Glutamatergic neuron (in vitro differentiated cells): ENCODE results near the gene DUSP6. TPM values are rescaled to one million over a fixed set of nuclear protein-coding genes. Genes with fewer than 3 reads are reported as not detected.

ENCODE experiments used
- DNase-seq: peaks from one replicate; pipeline ENCODE4 v3.0.0; 2022
- H3K27ac Mint-ChIP-seq: one replicate; pipeline ENCODE4 v1.8.0; 2020; ENCODE audit warnings: mild to moderate bottlenecking, mixed read lengths, inconsistent platforms; ENCODE audit not compliant: unreplicated experiment
- H3K27me3 Mint-ChIP-seq: one replicate; pipeline ENCODE4 v1.8.0; 2020; ENCODE audit warnings: mild to moderate bottlenecking, moderate library complexity, mixed read lengths, inconsistent platforms; ENCODE audit not compliant: unreplicated experiment
- H3K36me3 Mint-ChIP-seq: one replicate; pipeline ENCODE4 v1.8.0; 2020; ENCODE audit warnings: mild to moderate bottlenecking, mixed read lengths, inconsistent platforms; ENCODE audit not compliant: unreplicated experiment
- H3K4me1 Mint-ChIP-seq: one replicate; pipeline ENCODE4 v1.8.0; 2020; ENCODE audit warnings: mild to moderate bottlenecking, low read depth, mixed read lengths, inconsistent platforms; ENCODE audit not compliant: unreplicated experiment
- H3K4me3 Mint-ChIP-seq: one replicate; pipeline ENCODE4 v1.8.0; 2020; ENCODE audit warnings: mild to moderate bottlenecking, mixed read lengths, inconsistent platforms; ENCODE audit not compliant: unreplicated experiment
- H3K9me3 Mint-ChIP-seq: one replicate; pipeline ENCODE4 v1.8.0; 2020; ENCODE audit warnings: mild to moderate bottlenecking, moderate library complexity, mixed read lengths, inconsistent platforms; ENCODE audit not compliant: unreplicated experiment
- CTCF ChIP-seq: fragments of 200-600 bp; sonication (generic); IDR thresholded peaks from one replicate; pipeline ENCODE4 v1.5.0; 2021; ENCODE audit not compliant: partially characterized antibody, unreplicated experiment
- long read RNA-seq: library from polyadenylated mRNA; unstranded; transcript quantifications from one replicate; pipeline ENCODE4 v2.0.0, GENCODE V29; 2020; ENCODE audit not compliant: unreplicated experiment
- total RNA-seq: library from RNA; stranded (reverse); fragmentation: NEBNext Ultra II Directional; extraction: Animal tissue kit (Norgen Biotek cat#: 25700); gene quantifications from one replicate; pipeline ENCODE4 v1.2.1, GENCODE V29; 2021; ENCODE audit not compliant: unreplicated experiment

The DUSP6 gene
- total RNA-seq, result 4.2 TPM
- long read RNA-seq, full-length matches to known transcripts, result 1 of 2 reads
- long read RNA-seq, partial matches to known transcripts, result 0 of 2 reads
- long read RNA-seq, other reads (novel, unspliced or antisense), result 1 of 2 reads

- peaks cover 44% of the 10 kb centered on the region for H3K4me1 Mint-ChIP-seq
- H3K27me3 Mint-ChIP-seq, result peaks cover 20% of the 10 kb centered on the region
- no peak for TF ChIP-seq CTCF
- peaks cover 22% of the 10 kb centered on the region for H3K9me3 Mint-ChIP-seq
- peak within 1 kb of the TSS; percentile 96 for H3K4me3 Mint-ChIP-seq
- no peaks in the 10 kb centered on the region for H3K36me3 Mint-ChIP-seq
- DNase-seq, result peak; percentile 90
- peak within 1 kb of the TSS; percentile 95 for H3K27ac Mint-ChIP-seq
These were observed at the start of gene DUSP6 for GRCh38 chr12:89352492-89353187. TSS of gene DUSP6 (minus strand) at chr12:89352501. CDS start at chr12:89352039, 462 bp downstream.

- peaks cover 4% of the 10 kb centered on the region for H3K36me3 Mint-ChIP-seq
- no peaks in the 10 kb centered on the region for H3K4me1 Mint-ChIP-seq
- no peaks in the 10 kb centered on the region for H3K9me3 Mint-ChIP-seq
- no peaks in the 10 kb centered on the region for H3K27me3 Mint-ChIP-seq
- TF ChIP-seq CTCF, result no peak
- DNase-seq, result no peak
- H3K27ac Mint-ChIP-seq, result no peak overlapping the region
- no peak overlapping the region for H3K4me3 Mint-ChIP-seq
These were observed 49.2 kb upstream of the DUSP6 start for GRCh38 chr12:89401433-89402058.

GRCh38 chr12:89400415-89400814 lies 48.1 kb upstream of the DUSP6 start:
- no peak overlapping the region for H3K27ac Mint-ChIP-seq
- peaks cover 4% of the 10 kb centered on the region for H3K36me3 Mint-ChIP-seq
- TF ChIP-seq CTCF, result no peak
- H3K4me3 Mint-ChIP-seq, result no peak overlapping the region
- H3K4me1 Mint-ChIP-seq, result no peaks in the 10 kb centered on the region
- no peaks in the 10 kb centered on the region for H3K9me3 Mint-ChIP-seq
- H3K27me3 Mint-ChIP-seq, result no peaks in the 10 kb centered on the region
- no peak for DNase-seq

GRCh38 chr12:89395712-89396111 lies 43.4 kb upstream of the DUSP6 start:
- no peaks in the 10 kb centered on the region for H3K4me1 Mint-ChIP-seq
- no peak for DNase-seq
- no peak overlapping the region for H3K4me3 Mint-ChIP-seq
- TF ChIP-seq CTCF, result no peak
- peaks cover 2% of the 10 kb centered on the region for H3K9me3 Mint-ChIP-seq
- H3K27me3 Mint-ChIP-seq, result peaks cover 4% of the 10 kb centered on the region
- no peaks in the 10 kb centered on the region for H3K36me3 Mint-ChIP-seq
- H3K27ac Mint-ChIP-seq, result no peak overlapping the region

- H3K9me3 Mint-ChIP-seq, result peaks cover 2% of the 10 kb centered on the region
- no peaks in the 10 kb centered on the region for H3K4me1 Mint-ChIP-seq
- H3K27me3 Mint-ChIP-seq, result peaks cover 4% of the 10 kb centered on the region
- no peaks in the 10 kb centered on the region for H3K36me3 Mint-ChIP-seq
- no peak for DNase-seq
- no peak overlapping the region for H3K4me3 Mint-ChIP-seq
- no peak for TF ChIP-seq CTCF
- H3K27ac Mint-ChIP-seq, result no peak overlapping the region
These were observed 41.3 kb upstream of the DUSP6 start for GRCh38 chr12:89393551-89394121.
